ENCODE measurements around the gene C11orf21.

C11orf21 gene

GRCh38 chr11:2314525-2315394 lies 13.0 kb upstream of the C11orf21 start:
- DNase-seq (ENCODE audit: low read depth in 1 of 2, low spot score in 1 of 2), result no peak
- H3K27ac ChIP-seq (replicated peaks), result no peak overlapping the region

GRCh38 chr11:2314136-2314524 lies 12.4 kb upstream of the C11orf21 start:
- H3K4me3 ChIP-seq (replicated peaks; ENCODE audit: insufficient read depth, low read length), result no peak overlapping the region
- no peak overlapping the region for H3K27ac ChIP-seq (replicated peaks)
- no peak for DNase-seq (ENCODE audit: low read depth in 1 of 2, low spot score in 1 of 2)
- no peaks in the 10 kb centered on the region for H3K27me3 ChIP-seq (ENCODE audit: insufficient read depth, poor library complexity, severe bottlenecking)
- no peak for TF ChIP-seq GABPA (IDR thresholded peaks at IDR 0.05; ENCODE audit: low read depth)
- TF ChIP-seq CTCF (IDR thresholded peaks at IDR 0.05; ENCODE audit: insufficient read depth, low read length), result no peak
- no peak for TF ChIP-seq REST (IDR thresholded peaks at IDR 0.05; ENCODE audit: insufficient replicate concordance, low read depth)

More at GRCh38 chr11:2314525-2315394, 13.0 kb upstream of the C11orf21 start:
- H3K4me3 ChIP-seq (replicated peaks; ENCODE audit: insufficient read depth, low read length), result no peak overlapping the region
- TF ChIP-seq GABPA (IDR thresholded peaks at IDR 0.05; ENCODE audit: low read depth) (no peak), POLR2AphosphoS5 (IDR thresholded peaks at IDR 0.05; ENCODE audit: low read depth) (0 out of 2 replicates have a peak, but pooled peaks have one; percentile 73)
- no peaks in the 10 kb centered on the region for H3K27me3 ChIP-seq (ENCODE audit: insufficient read depth, poor library complexity, severe bottlenecking)

- Histone ChIP-seq H3K27ac (replicated peaks) (no peak overlapping the region), H3K27me3 (ENCODE audit: insufficient read depth, poor library complexity, severe bottlenecking) (no peaks in the 10 kb centered on the region), H3K4me3 (replicated peaks; ENCODE audit: insufficient read depth, low read length) (no peak overlapping the region)
- TF ChIP-seq GABPA (IDR thresholded peaks at IDR 0.05; ENCODE audit: low read depth) (no peak), SPI1 (IDR thresholded peaks at IDR 0.05; ENCODE audit: borderline replicate concordance, low read depth) (no peak), REST (IDR thresholded peaks at IDR 0.05; ENCODE audit: insufficient replicate concordance, low read depth) (no peak), CTCF (IDR thresholded peaks at IDR 0.05; ENCODE audit: insufficient read depth, low read length) (no peak), POLR2AphosphoS5 (IDR thresholded peaks at IDR 0.05; ENCODE audit: low read depth) (peak; percentile 88; the same call in 1 of the 2 replicates)
- DNase-seq (ENCODE audit: low read depth in 1 of 2, low spot score in 1 of 2), result no peak
These were observed 11.6 kb upstream of the C11orf21 start for GRCh38 chr11:2313051-2313951.
